Sigmoid colon (tissue), 4 donors: Measurements from ENCODE around the gene PLSCR5.

Experiments used
- CTCF ChIP-seq, 4 experiments: fragments of 450-650 bp in 3 of 4; fragments of 200-600 bp in 1 of 4; IDR thresholded peaks; one replicate each; pipeline ENCODE4 v1.5.1; 2016 to 2019; ENCODE audit warnings: antibody characterized with exemption in 4 of 4, mild to moderate bottlenecking in 3 of 4, moderate library complexity in 2 of 4
- EP300 ChIP-seq, 4 donors: sonication (generic); formaldehyde crosslinking; IDR thresholded peaks; one replicate each; pipeline ENCODE4 v1.6.1; 2017; ENCODE audit warnings: antibody characterized with exemption in 4 of 4
- POLR2A ChIP-seq, 2 donors: fragments of 450-650 bp; IDR thresholded peaks; one replicate each; pipeline ENCODE4 v1.6.1; 2016; ENCODE audit warnings: antibody characterized with exemption in 2 of 2, mild to moderate bottlenecking in 2 of 2, moderate library complexity in 2 of 2
- POLR2AphosphoS5 ChIP-seq, 4 donors: sonication (generic); formaldehyde crosslinking; IDR thresholded peaks; one replicate each; pipeline ENCODE4 v1.6.1; 2017; ENCODE audit warnings: antibody characterized with exemption in 4 of 4

GRCh38 chr3:146593776-146594175 lies 11.4 kb downstream of the PLSCR5 start:
- TF ChIP-seq CTCF (IDR thresholded peaks at IDR 0.05) (no peak), POLR2A (IDR thresholded peaks at IDR 0.05) (no peak), POLR2AphosphoS5 (IDR thresholded peaks at IDR 0.05) (no peak), EP300 (IDR thresholded peaks at IDR 0.05) (no peak)
